K562 (cell line): ENCODE data around the gene C2CD2L. TPM values are rescaled to one million over a fixed set of nuclear protein-coding genes. Genes with fewer than 3 reads are reported as not detected.

ENCODE experiments used
- ARID3B ChIP-seq: fragments of 250-450 bp; sonication (Bioruptor Pico); IDR thresholded peaks from 2 replicates; pipeline ENCODE4 v1.4.0; 2020; ENCODE audit warnings: borderline replicate concordance
- FOS ChIP-seq: IDR thresholded peaks from 3 replicates; pipeline ENCODE4 v1.6.1; 2011; ENCODE audit not compliant: insufficient read length; ENCODE audit errors: extremely low read depth
- GABPB1 ChIP-seq: sonication (generic); formaldehyde crosslinking; IDR thresholded peaks from 2 replicates; pipeline ENCODE4 v1.8.0; 2022; ENCODE audit warnings: mild to moderate bottlenecking, missing genetic modification reagents
- KDM5B ChIP-seq: fragments of 200-600 bp; sonication (generic); IDR thresholded peaks from 2 replicates; pipeline ENCODE4 v1.6.1; 2012; ENCODE audit warnings: low read depth, mild to moderate bottlenecking, moderate library complexity, low read length, control low read depth, inconsistent platforms; ENCODE audit not compliant: insufficient replicate concordance
- KLF6 ChIP-seq: fragments of 250-450 bp; sonication (Bioruptor Pico); IDR thresholded peaks from 2 replicates; pipeline ENCODE4 v1.4.0; 2020; ENCODE audit warnings: mild to moderate bottlenecking, moderate library complexity, borderline replicate concordance
- MCM5 ChIP-seq: fragments of 450-650 bp; IDR thresholded peaks from 2 replicates; pipeline ENCODE4 v1.6.1; 2016; ENCODE audit warnings: low read depth
- PHF21A ChIP-seq: fragments of 450-650 bp; IDR thresholded peaks from 2 replicates; pipeline ENCODE4 v1.6.1; 2017; ENCODE audit warnings: low read depth, borderline replicate concordance
- SIX5 ChIP-seq, 2 experiments: IDR thresholded peaks; 2 replicates each; pipeline ENCODE4 v1.6.1; 2011; ENCODE audit warnings: low read length in 2 of 2, borderline replicate concordance in 1 of 2, low read depth in 1 of 2, mild to moderate bottlenecking in 1 of 2, moderate library complexity in 1 of 2; ENCODE audit not compliant: insufficient read depth in 1 of 2
- TOE1 ChIP-seq, 2 experiments: fragments of 450-650 bp in 1 of 2; sonication (generic) in 1 of 2; formaldehyde crosslinking in 1 of 2; IDR thresholded peaks; 2 replicates each; pipeline versions ENCODE4 v1.7.1 to v1.8.0; 2016 to 2022; ENCODE audit warnings: borderline replicate concordance in 2 of 2, mild to moderate bottlenecking in 2 of 2, antibody characterized with exemption in 1 of 2, inconsistent platforms in 1 of 2, low read depth in 1 of 2, missing genetic modification reagents in 1 of 2, moderate library complexity in 1 of 2
- XRCC4 ChIP-seq: IDR thresholded peaks from one replicate; pipeline ENCODE4 v1.6.1; 2011; ENCODE audit not compliant: insufficient read depth, insufficient read length; ENCODE audit errors: extremely low read depth
- ZBTB40 ChIP-seq, 2 experiments: fragments of 450-650 bp in 1 of 2; sonication (generic) in 1 of 2; formaldehyde crosslinking in 1 of 2; IDR thresholded peaks; 2 replicates each; pipeline versions ENCODE4 v1.7.1 to v1.9.0; 2016 to 2022; ENCODE audit warnings: inconsistent platforms in 1 of 2, mild to moderate bottlenecking in 1 of 2, missing genetic modification reagents in 1 of 2
- ZNF24 ChIP-seq: fragments of 450-650 bp; IDR thresholded peaks from 2 replicates; pipeline ENCODE4 v1.6.1; 2016
- ZNF512 ChIP-seq: IDR thresholded peaks from 2 replicates; pipeline ENCODE4 v1.6.1; 2016; ENCODE audit warnings: missing genetic modification characterization, missing compliant biosample characterization
- ZNF668 ChIP-seq: fragments of 250-450 bp; sonication (Bioruptor Pico); IDR thresholded peaks from 2 replicates; pipeline ENCODE4 v1.8.0; 2022; ENCODE audit warnings: mild to moderate bottlenecking, inconsistent platforms
- polyA plus RNA-seq, 8 experiments: library from polyadenylated mRNA; depleted of rRNA in 4 of 8; stranded (reverse) in 5 of 8; unstranded in 3 of 8; fragments of >200 nt; fragmentation: Nextera tagmentation in 2 of 8; fragmentation: Illumina TruSeq in 1 of 8; extraction: Ambion mirVana in 2 of 8; extraction: Trizol in 1 of 8; gene quantifications; 2 replicates each; pipeline versions ENCODE4 v1.2.1 to v1.2.3, GENCODE V29; 2011 to 2014; ENCODE audit warnings: inconsistent platforms in 1 of 8, missing spikeins in 1 of 8
- total RNA-seq, 7 experiments: library from RNA; depleted of rRNA in 6 of 7; stranded (reverse); fragments of >200 nt in 6 of 7; fragmentation: Illumina TruSeq in 2 of 7; extraction: Trizol in 2 of 7; gene quantifications; 2 replicates each; pipeline versions ENCODE4 v1.2.1 to v1.2.3, GENCODE V29; 2011 to 2021; ENCODE audit warnings: low replicate concordance in 1 of 7

The C2CD2L gene
- total and polyA plus RNA-seq, 9 of the 15 experiments (the other 6 are each of a cell fraction or from before 2014, with no cell fraction given) = 0.66 to 41.2 (median 14.8) TPM

GRCh38 chr11:119108146-119108856 lies 1.2 kb downstream of the C2CD2L start (continued):
- no peak for TF ChIP-seq ARID3B (CRISPR knock-in tag)
- TF ChIP-seq SIX5 (IDR thresholded peaks at IDR 0.05; ENCODE audit: borderline replicate concordance in 1 of 2, insufficient read depth in 1 of 2, low read depth in 1 of 2, low read length in 2 of 2) = no peak
- TF ChIP-seq FOS = peak; percentile 41
- TF ChIP-seq ZNF24 = no peak
- 0 out of 2 replicates have a peak, but pooled peaks have one; percentile 8 for TF ChIP-seq GABPB1
- TF ChIP-seq XRCC4 = no peak
- TF ChIP-seq TOE1 (IDR thresholded peaks at IDR 0.05; ENCODE audit: borderline replicate concordance) = peak; percentile 28; the same call in 1 of the 2 replicates
- no peak for TF ChIP-seq TOE1 (CRISPR knock-in tag; IDR thresholded peaks at IDR 0.05; ENCODE audit: borderline replicate concordance, low read depth)
- TF ChIP-seq MCM5 = no peak
- peak; percentile 3 for TF ChIP-seq KDM5B
- TF ChIP-seq KLF6 (CRISPR knock-in tag) = no peak
- peak; percentile 80 for TF ChIP-seq ZBTB40 (IDR thresholded peaks at IDR 0.05)
- TF ChIP-seq ZBTB40 (CRISPR knock-in tag; IDR thresholded peaks at IDR 0.05) = no peak
- TF ChIP-seq ZNF512 (tag) = no peak
- no peak for TF ChIP-seq PHF21A
- TF ChIP-seq ZNF668 (CRISPR knock-in tag) = no peak
